SU-DHL-6 (cell line): ENCODE data around the gene IL4I1.
A peak's percentile ranks its signal among the peaks of the same experiment; 100 is the strongest.

Source experiments
- H2AFZ ChIP-seq: fragments of 200-600 bp; sonication (generic); 2 replicates; pipeline ENCODE4 v1.6.1; 2014; ENCODE audit warnings: low read depth, mild to moderate bottlenecking, moderate library complexity, mixed read lengths, antibody characterized with exemption, low read length; ENCODE audit not compliant: severe bottlenecking
- H3F3A ChIP-seq: fragments of 200-600 bp; shearing (Covaris generic); 2 replicates; pipeline ENCODE4 v1.6.0; 2016; ENCODE audit warnings: antibody characterized with exemption, mild to moderate bottlenecking; ENCODE audit not compliant: insufficient read depth
- H3K27ac ChIP-seq: fragments of 200-600 bp; sonication (generic); 2 replicates; pipeline ENCODE4 v1.5.1; 2016; ENCODE audit warnings: low read depth, mild to moderate bottlenecking, low read length, moderate library complexity, mixed read lengths
- H3K27me3 ChIP-seq: fragments of 200-600 bp; sonication (generic), shearing (Covaris generic); 2 replicates; pipeline ENCODE4 v1.6.0; 2014; ENCODE audit warnings: mild to moderate bottlenecking, low read length
- H3K36me3 ChIP-seq: fragments of 200-600 bp; sonication (generic); 2 replicates; pipeline ENCODE4 v1.6.1; 2014; ENCODE audit warnings: mild to moderate bottlenecking, low read length, mixed read lengths
- H3K4me2 ChIP-seq: fragments of 300-600, 200-600 bp; shearing (Covaris generic), sonication (generic); 2 replicates; pipeline ENCODE4 v1.6.0; 2014; ENCODE audit warnings: low read length, low read depth, mild to moderate bottlenecking; ENCODE audit not compliant: poor library complexity, severe bottlenecking
- H3K4me3 ChIP-seq: fragments of 200-600 bp; sonication (generic); 2 replicates; pipeline ENCODE4 v1.5.1; 2014; ENCODE audit warnings: antibody characterized with exemption, low read length, mild to moderate bottlenecking, mixed read lengths; ENCODE audit not compliant: insufficient read depth, poor library complexity, severe bottlenecking
- H3K79me2 ChIP-seq: fragments of 200-600 bp; sonication (generic); 2 replicates; pipeline ENCODE4 v1.6.1; 2014; ENCODE audit warnings: mild to moderate bottlenecking, low read length, moderate library complexity; ENCODE audit not compliant: insufficient read depth
- H3K9ac ChIP-seq: fragments of 200-600 bp; sonication (generic); 2 replicates; pipeline ENCODE4 v1.7.0; 2014; ENCODE audit warnings: mild to moderate bottlenecking, low read length
- H3K9me2 ChIP-seq: fragments of 200-600 bp; sonication (generic); replicated peaks from 2 replicates; pipeline ENCODE4 v1.6.1; 2014; ENCODE audit warnings: low read length; ENCODE audit not compliant: insufficient read depth
- H3K9me3 ChIP-seq: fragments of 200-600 bp; sonication (generic); 2 replicates; pipeline ENCODE4 v1.6.1; 2014; ENCODE audit warnings: low read length, mixed read lengths; ENCODE audit not compliant: insufficient read depth
- H4K20me1 ChIP-seq: fragments of 200-600 bp; sonication (generic); 2 replicates; pipeline ENCODE4 v1.6.1; 2014; ENCODE audit warnings: low read depth, mild to moderate bottlenecking, antibody characterized with exemption, low read length, moderate library complexity, mixed read lengths
- CTCF ChIP-seq: fragments of 200-600 bp; sonication (generic); IDR thresholded peaks from one replicate; pipeline ENCODE4 v1.5.1; 2017; ENCODE audit warnings: antibody characterized with exemption, mild to moderate bottlenecking, low read length, moderate library complexity; ENCODE audit not compliant: insufficient read depth, poor library complexity, severe bottlenecking
- EZH2phosphoT487 ChIP-seq: fragments of 200-600 bp; sonication (generic), shearing (Covaris generic); conservative IDR thresholded peaks from 2 replicates; pipeline ENCODE4 v1.6.1; 2018; ENCODE audit warnings: mild to moderate bottlenecking, antibody characterized with exemption, low read length, moderate library complexity, mixed read lengths

The IL4I1 gene

GRCh38 chr19:49851456-49852259, 45.0 kb downstream of the IL4I1 start:
- Histone ChIP-seq H3K4me3 (peak overlapping the region; percentile 45), H3K27me3 (no peaks in the 10 kb centered on the region), H3K9me3 (no peaks in the 10 kb centered on the region), H3K27ac (peak overlapping the region; percentile 82; the same call in 1 of the 2 replicates), H3K79me2 (peaks cover 7% of the 10 kb centered on the region; the same call in 1 of the 2 replicates), H3K36me3 (no peaks in the 10 kb centered on the region), H2AFZ (no peak overlapping the region), H3K9ac (peak overlapping the region; percentile 48), H3K9me2 (no peaks in the 10 kb centered on the region), H3K4me2 (peak overlapping the region; percentile 57), H3F3A (peaks cover 15% of the 10 kb centered on the region), H4K20me1 (0 out of 2 replicates have a peak, but pooled peaks cover 3% of the 10 kb centered on the region)
- TF ChIP-seq CTCF: no peak
- no peak for TF ChIP-seq EZH2phosphoT487

GRCh38 chr19:49850487-49851342, 46.0 kb downstream of the IL4I1 start, which contains the start of gene PTOV1:
TSS of gene PTOV1 (plus strand) at chr19:49851159.
- Histone ChIP-seq H4K20me1 (0 out of 2 replicates have a peak, but pooled peaks cover 3% of the 10 kb centered on the region), H3K79me2 (peaks cover 7% of the 10 kb centered on the region; the same call in 1 of the 2 replicates), H3K9me3 (no peaks in the 10 kb centered on the region), H3F3A (peaks cover 15% of the 10 kb centered on the region), H3K9me2 (no peaks in the 10 kb centered on the region), H2AFZ (peak within 1 kb of the TSS; percentile 37), H3K9ac (peak within 1 kb of the TSS; percentile 48), H3K36me3 (no peaks in the 10 kb centered on the region), H3K4me3 (peak within 1 kb of the TSS; percentile 45), H3K27ac (peak within 1 kb of the TSS; percentile 82), H3K4me2 (peak within 1 kb of the TSS; percentile 57), H3K27me3 (no peaks in the 10 kb centered on the region)
- TF ChIP-seq EZH2phosphoT487 (no peak), CTCF (no peak)

GRCh38 chr19:49850221-49850486, 46.5 kb downstream of the IL4I1 start:
- Histone ChIP-seq H3K27me3 (no peaks in the 10 kb centered on the region), H3K79me2 (peaks cover 7% of the 10 kb centered on the region; the same call in 1 of the 2 replicates), H3F3A (peaks cover 15% of the 10 kb centered on the region), H2AFZ (peak overlapping the region; percentile 23), H3K9me2 (no peaks in the 10 kb centered on the region), H4K20me1 (0 out of 2 replicates have a peak, but pooled peaks cover 3% of the 10 kb centered on the region), H3K27ac (no peak overlapping the region), H3K4me3 (peak overlapping the region; percentile 32), H3K9me3 (no peaks in the 10 kb centered on the region), H3K9ac (peak overlapping the region; percentile 48; the same call in 1 of the 2 replicates), H3K36me3 (no peaks in the 10 kb centered on the region), H3K4me2 (peak overlapping the region; percentile 57)
- TF ChIP-seq EZH2phosphoT487 (no peak), CTCF (no peak)
